Dermis microvascular lymphatic vessel endothelial cell (primary cell): ENCODE measurements around the gene CYP4A22. TPM values are rescaled to one million over a fixed set of nuclear protein-coding genes. Genes with fewer than 3 reads are reported as not detected.

Experiments used
- total RNA-seq: library from RNA; depleted of rRNA; stranded (reverse); fragments of >200 nt; gene quantifications from 2 replicates; pipeline ENCODE4 v1.2.1, GENCODE V29; 2014

The CYP4A22 gene
- total RNA-seq, 1 donor from 2014 or later: not detected

Other genes with a start within 250 kb of the CYP4A22 start
- not detected in 2 replicates for gene CYP4A11, start 196.0 kb upstream of the CYP4A22 start, total RNA-seq
- gene CYP4X1, start 113.8 kb upstream of the CYP4A22 start, total RNA-seq: 1.5 and 3.4 TPM in 2 replicates
- under 0.01 and 0.13 TPM in 2 replicates for gene CYP4Z1, start 70.2 kb upstream of the CYP4A22 start, total RNA-seq
- gene PDZK1IP1, start 52.6 kb downstream of the CYP4A22 start, total RNA-seq: 0.13 TPM in 2 replicates
- gene TAL1, start 94.8 kb downstream of the CYP4A22 start, total RNA-seq: 55.8 and 77.9 TPM in 2 replicates
- 4.6 and 7.2 TPM in 2 replicates for gene STIL, start 176.7 kb downstream of the CYP4A22 start, total RNA-seq
- gene CMPK1, start 196.3 kb downstream of the CYP4A22 start, total RNA-seq: 74.8 and 75.7 TPM in 2 replicates